ENCODE data around the gene CPN2.

CPN2 gene

DNA sequence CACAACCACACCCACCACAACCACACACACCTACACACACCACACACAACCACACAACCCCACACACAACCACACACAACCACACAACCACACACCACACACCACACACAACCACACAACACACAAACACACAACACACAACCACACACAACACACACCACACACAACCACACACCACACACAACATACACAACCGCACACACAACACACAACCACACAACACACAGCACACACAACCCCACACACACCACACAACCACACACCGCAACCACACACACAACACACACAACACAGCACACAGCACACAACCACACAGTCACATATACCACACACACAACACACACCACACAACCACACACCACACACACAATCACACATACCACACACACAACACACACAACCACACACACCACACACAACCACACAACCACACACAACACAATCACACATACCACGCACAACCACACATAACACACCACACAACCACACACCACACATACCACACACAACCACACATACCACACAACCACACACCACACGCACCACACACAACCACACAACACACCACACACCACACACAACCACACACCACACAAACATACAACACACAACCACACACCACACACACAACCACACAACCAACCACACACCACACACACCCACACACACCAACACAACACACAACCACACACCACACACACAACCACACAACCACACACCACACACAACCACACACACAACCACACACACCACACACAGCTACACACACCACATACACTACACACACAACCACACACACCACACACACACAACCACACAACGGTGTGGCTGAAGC is 23.7 kb downstream of the CPN2 start:
- DNase-seq (ENCODE audit: low read depth), result no peak
- TF ChIP-seq, protein P1, sequence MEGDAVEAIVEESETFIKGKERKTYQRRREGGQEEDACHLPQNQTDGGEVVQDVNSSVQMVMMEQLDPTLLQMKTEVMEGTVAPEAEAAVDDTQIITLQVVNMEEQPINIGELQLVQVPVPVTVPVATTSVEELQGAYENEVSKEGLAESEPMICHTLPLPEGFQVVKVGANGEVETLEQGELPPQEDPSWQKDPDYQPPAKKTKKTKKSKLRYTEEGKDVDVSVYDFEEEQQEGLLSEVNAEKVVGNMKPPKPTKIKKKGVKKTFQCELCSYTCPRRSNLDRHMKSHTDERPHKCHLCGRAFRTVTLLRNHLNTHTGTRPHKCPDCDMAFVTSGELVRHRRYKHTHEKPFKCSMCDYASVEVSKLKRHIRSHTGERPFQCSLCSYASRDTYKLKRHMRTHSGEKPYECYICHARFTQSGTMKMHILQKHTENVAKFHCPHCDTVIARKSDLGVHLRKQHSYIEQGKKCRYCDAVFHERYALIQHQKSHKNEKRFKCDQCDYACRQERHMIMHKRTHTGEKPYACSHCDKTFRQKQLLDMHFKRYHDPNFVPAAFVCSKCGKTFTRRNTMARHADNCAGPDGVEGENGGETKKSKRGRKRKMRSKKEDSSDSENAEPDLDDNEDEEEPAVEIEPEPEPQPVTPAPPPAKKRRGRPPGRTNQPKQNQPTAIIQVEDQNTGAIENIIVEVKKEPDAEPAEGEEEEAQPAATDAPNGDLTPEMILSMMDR (IDR thresholded peaks at IDR 0.05; ENCODE audit: low read depth, low read length, missing control alignments), result no peak
- no peak overlapping the region for H3K4me3 ChIP-seq (ENCODE audit: low read depth, low read length)

DNA sequence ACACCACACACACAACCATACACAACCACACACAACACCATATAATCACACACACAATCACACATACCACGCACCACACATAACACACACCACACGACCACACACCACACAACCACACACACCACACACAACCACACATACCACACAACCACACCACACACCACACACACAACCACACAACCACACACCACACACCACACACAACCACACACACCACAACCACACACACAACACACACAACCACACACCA is 24.2 kb downstream of the CPN2 start:
- TF ChIP-seq, protein P1 (IDR thresholded peaks at IDR 0.05; ENCODE audit: low read depth, low read length, missing control alignments), result no peak
- no peak overlapping the region for H3K4me3 ChIP-seq (ENCODE audit: low read depth, low read length)
- no peak for DNase-seq (ENCODE audit: low read depth)

DNA sequence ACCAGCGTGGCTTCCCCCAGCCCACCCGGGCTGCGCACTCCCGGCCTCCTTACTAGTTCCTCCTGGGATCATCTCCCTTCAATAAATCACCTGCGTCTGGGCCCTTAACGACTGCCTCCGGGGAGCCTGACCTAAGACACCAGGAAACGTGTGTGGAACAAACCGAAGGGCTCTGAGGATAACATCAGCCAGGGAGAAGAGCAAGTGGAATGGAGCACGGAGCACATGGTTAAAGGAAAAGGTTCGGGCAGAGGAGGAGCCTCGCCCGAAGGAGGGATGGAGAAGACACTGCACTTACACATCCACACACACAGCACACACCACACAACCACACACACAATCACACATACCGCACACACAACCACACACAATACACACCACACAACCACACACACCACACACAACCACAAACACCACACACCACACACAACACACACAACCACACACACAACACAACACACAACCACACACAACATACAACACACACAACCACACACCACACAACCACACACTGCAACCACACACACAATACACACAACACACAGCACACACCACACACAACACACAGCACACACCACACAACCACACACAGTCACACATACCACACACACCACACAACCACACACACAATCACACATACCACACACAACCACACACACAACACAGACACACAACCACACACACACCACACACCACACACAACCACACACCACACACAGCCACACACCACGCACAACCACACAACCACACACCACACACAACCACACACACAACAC is 24.7 kb downstream of the CPN2 start:
- TF ChIP-seq, protein P1 (IDR thresholded peaks at IDR 0.05; ENCODE audit: low read depth, low read length, missing control alignments), result no peak
- DNase-seq (ENCODE audit: low read depth), result no peak
- H3K4me3 ChIP-seq (ENCODE audit: low read depth, low read length), result no peak overlapping the region

DNA sequence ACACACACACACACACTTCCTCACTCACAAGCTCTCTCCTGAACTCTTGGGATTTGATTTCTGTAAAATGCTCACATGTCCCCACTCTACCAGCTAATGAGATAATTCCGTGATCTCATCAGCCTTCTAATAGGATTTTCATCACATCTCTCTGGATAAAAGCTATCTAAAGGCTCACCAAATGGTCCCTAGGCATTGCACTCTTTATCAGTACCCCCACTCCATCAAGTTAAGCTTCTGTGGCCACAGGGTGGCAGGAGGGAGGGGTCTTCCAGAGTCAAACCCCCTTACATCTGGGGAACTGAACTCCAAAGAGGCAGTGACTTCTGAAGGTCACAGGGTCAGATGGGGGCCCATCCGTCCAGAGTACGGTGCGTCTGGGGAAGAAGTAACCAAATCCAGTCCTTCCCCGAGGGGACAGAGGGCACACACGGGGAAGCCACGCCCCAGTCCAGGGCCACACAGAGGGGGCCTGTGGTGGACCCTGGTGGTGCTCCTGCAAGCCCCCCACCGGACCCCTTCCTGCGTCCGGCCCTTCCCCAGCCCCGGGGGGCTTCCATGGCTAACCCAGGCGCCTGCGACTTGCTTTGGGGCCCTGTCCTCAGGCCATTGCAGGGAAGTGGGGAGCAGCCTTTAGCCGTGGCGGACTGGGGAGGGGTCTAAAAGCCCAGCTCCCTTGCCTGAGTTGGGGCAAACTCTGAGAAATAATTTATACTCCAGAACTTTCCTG is 25.5 kb downstream of the CPN2 start:
- TF ChIP-seq, protein P1 (IDR thresholded peaks at IDR 0.05; ENCODE audit: low read depth, low read length, missing control alignments), result no peak
- DNase-seq (ENCODE audit: low read depth), result no peak
- no peak overlapping the region for H3K4me3 ChIP-seq (ENCODE audit: low read depth, low read length)

DNA sequence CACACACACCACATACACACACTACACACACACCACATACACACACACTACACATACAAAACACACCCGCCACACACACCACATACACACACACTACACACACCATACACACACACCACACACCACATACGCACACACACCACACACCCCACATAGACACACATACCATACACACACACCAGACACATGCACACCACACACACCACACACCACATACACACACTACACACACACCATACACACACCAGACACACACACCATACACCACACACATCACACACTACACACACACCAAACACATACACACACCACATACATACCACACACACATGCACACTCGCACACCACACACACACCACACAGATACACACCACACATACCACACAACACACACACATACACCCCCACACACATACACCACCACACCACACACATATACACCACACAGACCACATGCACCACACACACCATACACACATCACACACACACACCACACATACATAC is 26.3 kb downstream of the CPN2 start:
- DNase-seq (ENCODE audit: low read depth), result no peak
- TF ChIP-seq, protein P1 (IDR thresholded peaks at IDR 0.05; ENCODE audit: low read depth, low read length, missing control alignments), result no peak
- no peak overlapping the region for H3K4me3 ChIP-seq (ENCODE audit: low read depth, low read length)

DNA sequence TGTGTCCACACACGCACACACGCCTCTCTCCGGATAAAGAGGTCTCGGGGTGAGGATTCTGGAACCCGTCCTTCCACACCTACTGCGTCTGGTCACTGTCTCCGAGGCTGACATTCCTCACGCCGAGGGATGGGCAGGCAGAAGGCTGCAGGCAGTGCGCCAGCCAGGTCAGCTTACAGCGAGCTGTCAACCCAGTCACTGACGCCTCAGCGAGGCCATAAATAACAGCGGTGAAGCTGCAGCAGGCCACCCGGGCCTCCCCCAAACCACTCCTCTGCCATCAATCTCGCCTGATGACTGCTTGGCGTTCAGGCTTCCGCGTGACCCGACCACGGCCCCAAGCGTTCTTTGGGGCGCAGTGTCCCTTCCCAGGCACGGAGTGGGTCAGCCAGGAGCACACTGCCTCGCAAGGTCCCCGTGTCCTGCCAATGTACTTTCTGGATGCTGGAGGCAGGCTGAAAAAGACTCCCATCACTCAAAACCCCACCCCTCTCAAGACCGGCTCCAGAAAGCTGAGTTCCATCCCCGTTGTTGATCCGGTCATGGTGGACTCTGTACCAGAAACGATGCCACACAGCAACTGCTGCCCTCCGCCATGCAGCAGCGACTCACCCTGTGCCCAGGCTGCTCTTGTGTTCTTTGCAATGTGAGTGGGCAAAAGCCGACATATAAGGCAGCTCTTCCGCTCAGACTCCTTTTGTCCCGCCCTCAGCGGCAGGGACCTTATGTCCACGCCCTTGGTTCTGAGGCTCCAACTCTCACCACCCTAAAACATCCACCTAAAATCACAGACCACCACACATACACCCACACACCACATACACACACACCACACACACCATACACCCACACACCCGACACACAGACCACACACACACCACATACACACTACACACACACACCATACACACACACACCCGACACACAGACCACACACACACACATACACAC is 27.1 kb downstream of the CPN2 start:
- no peak overlapping the region for H3K4me3 ChIP-seq (ENCODE audit: low read depth, low read length)
- DNase-seq (ENCODE audit: low read depth), result no peak
- TF ChIP-seq, protein P1 (IDR thresholded peaks at IDR 0.05; ENCODE audit: low read depth, low read length, missing control alignments), result no peak

Data from GM12864 (cell line).